ENCODE results near the gene JPH2.

- no peak for TF ChIP-seq CTCF (IDR thresholded peaks at IDR 0.05; ENCODE audit: insufficient read depth, low read depth, low read length)
- TF ChIP-seq EZH2 (IDR thresholded peaks at IDR 0.05; ENCODE audit: insufficient read depth, low read length): no peak
Observed at GRCh38 chr20:44099832-44100231, 87.2 kb downstream of the JPH2 start.
